ENCODE measurements around the gene SVIP.

Gene SVIP

DNA sequence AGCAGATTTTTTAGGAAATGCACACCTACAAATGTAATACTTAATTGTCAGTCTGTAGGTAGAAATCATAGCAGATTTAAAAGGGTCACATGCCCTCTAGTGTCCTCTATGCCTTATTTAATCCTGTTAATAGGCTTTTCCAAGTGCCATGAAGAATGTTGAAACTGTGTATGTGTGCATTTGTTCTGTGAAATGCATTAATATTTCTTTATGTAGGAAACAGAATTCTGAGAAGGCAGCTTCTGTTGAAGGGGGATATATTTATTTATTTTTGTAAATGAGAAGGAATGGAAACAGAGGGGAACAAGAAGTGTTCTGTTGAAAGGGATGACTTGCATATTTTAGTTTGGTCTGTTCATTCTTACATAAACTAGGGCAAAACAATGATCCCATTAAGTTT, 51.0 kb downstream of the SVIP start:
- Mint-ChIP-seq H3K27me3 (peaks cover 8% of the 10 kb centered on the region), H3K4me1 (ENCODE audit: low read depth) (peaks cover 7% of the 10 kb centered on the region), H3K36me3 (ENCODE audit: low read depth) (no peaks in the 10 kb centered on the region), H3K4me3 (no peak overlapping the region), H3K27ac (no peak overlapping the region), H3K9me3 (no peaks in the 10 kb centered on the region)
- no peak for DNase-seq

DNA sequence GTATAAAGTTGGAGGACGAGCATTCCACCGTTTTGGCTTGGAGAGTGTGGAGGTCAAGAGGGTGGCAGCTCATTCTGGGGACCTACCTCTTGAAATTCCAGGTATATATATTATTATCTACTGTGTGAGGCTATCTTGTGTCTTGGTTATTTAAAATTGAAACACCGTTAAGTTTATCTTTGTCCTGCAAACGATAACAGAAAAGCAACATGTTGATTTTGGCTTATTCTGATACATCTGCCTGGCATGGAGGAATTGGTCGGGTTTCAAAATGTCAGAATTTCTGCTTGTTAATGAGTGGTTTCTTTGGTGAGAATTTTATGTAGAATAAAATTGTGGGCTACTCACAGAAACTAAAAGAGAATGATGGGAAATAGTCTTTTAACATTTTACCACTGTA, 54.4 kb downstream of the SVIP start:
- no peaks in the 10 kb centered on the region for H3K9me3 Mint-ChIP-seq
- DNase-seq, result no peak
- no peak overlapping the region for H3K27ac Mint-ChIP-seq
- H3K36me3 Mint-ChIP-seq (ENCODE audit: low read depth), result no peaks in the 10 kb centered on the region
- no peaks in the 10 kb centered on the region for H3K4me1 Mint-ChIP-seq (ENCODE audit: low read depth)
- peaks cover 8% of the 10 kb centered on the region for H3K27me3 Mint-ChIP-seq
- H3K4me3 Mint-ChIP-seq, result no peak overlapping the region

- Mint-ChIP-seq H3K36me3 (ENCODE audit: low read depth) (no peaks in the 10 kb centered on the region), H3K4me3 (no peak overlapping the region), H3K27me3 (peaks cover 5% of the 10 kb centered on the region), H3K9me3 (no peaks in the 10 kb centered on the region), H3K4me1 (ENCODE audit: low read depth) (no peaks in the 10 kb centered on the region), H3K27ac (no peak overlapping the region)
- DNase-seq, result no peak
These were observed 54.9 kb downstream of the SVIP start for GRCh38 chr11:22774716-22775115.

DNA sequence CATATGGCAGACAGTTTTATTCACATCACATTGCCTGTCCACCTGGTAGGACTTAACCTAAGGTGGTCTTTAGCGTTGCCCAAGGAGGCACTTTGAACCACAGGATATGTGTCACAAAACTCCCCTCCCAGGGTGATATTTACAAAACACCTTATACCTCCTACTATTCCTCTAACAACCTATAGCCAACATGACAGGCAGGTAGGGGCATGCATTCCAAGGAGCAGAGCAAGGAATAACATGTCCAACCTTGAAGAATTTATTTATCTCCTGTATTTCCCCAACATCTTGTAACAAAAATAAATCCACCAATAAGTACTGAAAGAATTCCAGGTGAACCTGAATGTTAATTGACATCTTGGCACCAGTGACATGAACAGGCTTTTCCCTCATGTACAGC, 60.5 kb downstream of the SVIP start:
- no peaks in the 10 kb centered on the region for H3K4me1 Mint-ChIP-seq (ENCODE audit: low read depth)
- H3K27ac Mint-ChIP-seq, result no peak overlapping the region
- H3K27me3 Mint-ChIP-seq, result no peaks in the 10 kb centered on the region
- DNase-seq, result no peak
- H3K9me3 Mint-ChIP-seq, result no peaks in the 10 kb centered on the region
- no peak overlapping the region for H3K4me3 Mint-ChIP-seq
- no peaks in the 10 kb centered on the region for H3K36me3 Mint-ChIP-seq (ENCODE audit: low read depth)
